GM21423 (cell line): Measurements from ENCODE around the gene UBA7.

ENCODE experiments used
- ATAC-seq: cut with Tn5 transposase; IDR thresholded peaks from one replicate; pipeline ENCODE4 v1.9.1; 2021; ENCODE audit warnings: mild to moderate bottlenecking, moderate library complexity; ENCODE audit not compliant: unreplicated experiment

UBA7 gene

DNA sequence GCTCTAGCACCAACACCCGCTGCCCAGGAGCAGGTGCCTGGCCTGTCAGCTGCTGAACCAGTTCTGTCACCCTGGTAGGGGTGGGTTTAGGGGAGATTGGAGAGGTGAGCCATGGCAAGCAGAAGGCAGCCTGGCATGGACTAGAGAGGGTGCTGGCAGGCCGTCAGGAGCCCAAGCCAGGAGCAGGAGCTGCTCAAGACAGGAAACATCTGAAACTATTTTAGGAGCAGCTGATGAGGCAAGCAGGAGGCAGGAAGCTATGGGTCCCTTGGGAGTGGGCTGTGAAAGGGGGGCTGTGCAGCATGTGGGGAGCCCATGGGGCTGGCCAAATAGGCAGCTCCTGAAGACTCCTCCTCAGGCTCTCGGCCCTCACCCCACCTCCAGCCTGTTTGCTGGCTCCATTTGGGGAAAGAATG lies 8.4 kb downstream of the UBA7 start:
- ATAC-seq = no peak

- no peak for ATAC-seq
Measured at GRCh38 chr3:49804141-49805041, 9.4 kb downstream of the UBA7 start.

- no peak for ATAC-seq
Measured at GRCh38 chr3:49803465-49804140, 10.2 kb downstream of the UBA7 start.

DNA sequence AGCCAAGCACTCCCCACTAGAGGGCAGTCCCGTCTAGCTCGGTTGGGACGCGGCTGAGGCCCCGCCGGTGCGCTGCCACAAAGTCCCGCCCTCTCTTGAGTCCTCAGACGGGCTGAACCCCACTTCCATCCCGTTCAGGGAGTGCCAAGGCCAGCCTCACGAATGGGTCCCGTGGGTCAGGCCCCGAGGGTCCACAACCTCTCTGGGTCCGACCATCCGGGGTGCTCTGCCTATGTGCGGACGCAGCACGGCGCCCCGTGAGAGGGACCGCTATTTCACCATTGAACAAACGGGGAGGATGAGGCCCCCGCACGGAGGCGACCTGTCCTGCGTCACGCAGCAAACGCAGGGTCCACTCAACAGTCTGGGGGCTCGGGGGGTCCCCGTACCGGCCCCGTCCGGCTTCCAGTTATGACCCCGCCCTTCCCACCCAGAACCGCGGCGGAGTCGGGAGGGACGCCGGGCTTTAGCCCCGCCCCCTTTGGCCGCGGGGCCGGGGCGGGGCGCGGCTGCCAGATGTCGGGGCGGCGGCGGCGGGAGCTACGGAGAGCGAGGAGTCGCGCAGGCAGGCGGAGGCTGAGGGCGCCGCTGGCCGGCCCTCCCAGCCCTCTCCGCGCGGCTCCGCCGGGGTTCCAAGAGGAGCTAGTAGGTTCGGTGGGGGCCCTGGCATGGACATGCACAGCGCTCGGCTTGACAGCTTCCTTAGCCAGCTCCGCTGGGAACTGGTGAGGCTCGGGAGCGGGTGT lies 10.9 kb downstream of the UBA7 start, which contains the start of gene INKA1:
INKA1 (plus strand) TSS at position 543 of the 746 bp plus-strand sequence; CDS start at position 675, 132 bp downstream.
- peak; percentile 51 for ATAC-seq

- ATAC-seq = no peak
Measured at GRCh38 chr3:49801160-49801559, 12.6 kb downstream of the UBA7 start.

DNA sequence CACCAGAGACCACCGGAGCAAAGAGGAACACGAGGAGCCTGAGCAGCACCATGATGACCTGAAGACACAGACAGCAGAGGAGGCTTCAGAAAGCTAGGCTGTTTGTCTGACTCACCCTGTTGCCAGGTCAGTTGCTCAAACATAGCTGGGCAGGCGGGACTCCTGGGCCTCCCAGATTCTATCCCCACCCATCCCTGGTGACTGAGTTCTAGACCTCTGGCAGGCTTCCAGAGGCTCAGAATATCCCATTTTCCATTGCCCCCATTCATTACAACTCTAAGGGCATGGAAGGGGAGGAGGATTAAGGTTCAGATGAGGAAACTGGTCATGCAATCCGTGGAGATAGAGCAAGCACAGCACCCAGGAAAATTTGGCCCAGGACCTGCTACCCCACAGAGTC lies 14.0 kb downstream of the UBA7 start, which contains the start of gene CDHR4:
CDHR4 (minus strand) TSS at position 113 of the 400 bp plus-strand sequence; CDS start at position 52, 61 bp downstream.
- no peak for ATAC-seq

- no peak for ATAC-seq
Measured at GRCh38 chr3:49799105-49799504, 14.6 kb downstream of the UBA7 start.

DNA sequence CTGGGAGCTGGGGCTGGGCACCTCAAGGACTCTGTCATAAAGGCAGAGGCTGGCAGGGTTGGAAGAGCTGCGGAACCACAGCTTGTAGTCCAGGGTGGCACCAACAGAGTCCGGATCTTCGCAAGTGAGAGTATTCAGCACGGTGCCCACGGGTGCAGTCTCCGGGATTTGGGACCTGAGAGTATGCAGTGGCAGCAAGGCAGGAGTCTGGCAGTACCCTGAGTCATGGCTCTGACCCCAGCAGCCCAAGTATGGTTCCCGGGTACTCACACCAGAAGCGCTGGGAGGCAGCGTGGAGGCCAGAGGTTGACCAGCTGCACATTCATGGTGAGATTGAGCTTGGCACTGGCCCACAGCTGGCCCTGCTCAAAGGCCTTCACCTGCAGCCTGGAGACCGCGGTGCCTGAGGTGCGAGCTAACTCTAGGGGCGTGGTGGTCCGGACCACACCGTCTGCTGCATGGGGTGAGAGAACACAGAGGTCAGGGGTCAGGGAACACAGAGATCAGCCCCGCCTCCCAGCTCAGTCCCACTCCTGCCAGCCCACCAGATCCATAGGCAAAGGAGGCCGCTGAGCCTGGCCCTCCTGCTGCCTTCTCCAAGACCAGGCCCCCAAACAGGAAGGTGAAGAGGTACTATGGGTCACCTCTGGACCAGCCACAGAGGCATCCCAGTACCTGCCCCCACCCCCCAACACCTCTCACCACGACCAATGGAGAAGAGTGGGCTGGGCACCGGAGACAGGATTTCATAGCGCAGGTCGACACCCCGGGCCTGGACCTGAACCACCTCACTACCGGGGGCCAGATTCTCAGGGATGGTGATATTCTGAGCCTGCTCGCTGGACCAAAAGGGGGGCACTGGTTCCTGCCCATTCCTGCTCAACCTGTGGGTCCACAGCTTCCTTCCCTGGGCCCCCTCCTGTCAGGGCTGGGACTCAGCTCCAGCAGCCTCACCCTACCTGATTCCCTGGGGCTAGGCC lies 18.5 kb downstream of the UBA7 start:
- ATAC-seq = no peak

DNA sequence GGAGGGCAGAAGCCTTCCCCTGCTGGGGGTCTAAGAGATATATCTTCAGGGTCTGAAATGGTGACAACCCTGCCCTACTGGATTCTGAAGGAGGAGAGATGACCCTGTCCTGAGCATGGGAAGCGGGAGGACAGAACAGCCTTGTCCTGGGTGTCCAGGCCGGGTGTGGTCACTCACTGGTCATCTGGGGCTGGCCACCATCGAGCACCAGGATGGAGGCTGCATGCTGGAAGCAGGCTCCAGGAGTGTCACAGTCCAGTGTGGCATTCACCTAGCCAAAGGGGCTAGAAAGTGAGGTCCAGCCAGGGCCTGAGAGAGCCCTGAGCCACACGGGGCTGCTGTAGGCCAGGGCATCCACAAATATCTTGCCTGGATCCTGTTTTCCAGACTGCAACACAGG lies 19.3 kb downstream of the UBA7 start:
- ATAC-seq = no peak

- no peak for ATAC-seq
Measured at GRCh38 chr3:49793486-49794085, 20.2 kb downstream of the UBA7 start.

DNA sequence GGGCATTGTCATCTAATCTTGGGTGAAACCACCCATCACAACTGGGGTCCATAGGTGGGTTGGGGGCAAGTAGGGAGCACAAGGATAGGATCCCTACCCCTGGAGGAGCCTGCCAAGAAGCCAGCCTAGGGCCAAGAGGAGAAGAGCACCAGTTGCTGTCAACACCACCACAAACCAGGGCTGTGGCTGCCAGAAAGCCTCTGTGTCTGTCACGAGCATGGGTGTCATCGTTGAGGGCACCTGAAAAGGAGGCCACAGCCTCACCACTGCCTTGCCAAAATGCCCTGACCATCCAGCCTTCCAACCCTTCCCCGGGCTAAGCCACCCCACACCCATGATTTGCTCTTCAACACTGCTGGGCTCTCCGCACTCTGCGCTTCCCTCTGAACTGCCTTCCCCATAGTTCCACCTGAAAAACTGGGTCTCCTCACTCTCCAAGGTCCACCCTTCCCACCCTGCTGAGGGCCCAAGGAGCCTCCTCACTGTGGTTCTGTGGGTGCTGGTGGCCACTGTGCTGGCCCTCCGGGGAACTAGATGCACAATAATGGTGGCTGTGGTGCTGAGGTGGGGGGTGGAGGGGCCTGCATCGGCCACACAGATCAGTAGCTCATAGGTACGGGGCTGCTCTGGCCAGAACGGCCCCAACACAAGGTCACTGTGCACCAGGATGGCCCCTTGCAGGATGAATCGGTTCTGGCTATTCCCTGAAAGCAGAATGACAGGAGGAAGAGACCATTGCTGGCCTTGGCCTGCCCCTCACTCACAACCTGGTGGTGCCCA lies 21.2 kb downstream of the UBA7 start:
- no peak for ATAC-seq

GRCh38 chr3:49791571-49791970 lies 22.2 kb downstream of the UBA7 start:
- ATAC-seq = no peak

DNA sequence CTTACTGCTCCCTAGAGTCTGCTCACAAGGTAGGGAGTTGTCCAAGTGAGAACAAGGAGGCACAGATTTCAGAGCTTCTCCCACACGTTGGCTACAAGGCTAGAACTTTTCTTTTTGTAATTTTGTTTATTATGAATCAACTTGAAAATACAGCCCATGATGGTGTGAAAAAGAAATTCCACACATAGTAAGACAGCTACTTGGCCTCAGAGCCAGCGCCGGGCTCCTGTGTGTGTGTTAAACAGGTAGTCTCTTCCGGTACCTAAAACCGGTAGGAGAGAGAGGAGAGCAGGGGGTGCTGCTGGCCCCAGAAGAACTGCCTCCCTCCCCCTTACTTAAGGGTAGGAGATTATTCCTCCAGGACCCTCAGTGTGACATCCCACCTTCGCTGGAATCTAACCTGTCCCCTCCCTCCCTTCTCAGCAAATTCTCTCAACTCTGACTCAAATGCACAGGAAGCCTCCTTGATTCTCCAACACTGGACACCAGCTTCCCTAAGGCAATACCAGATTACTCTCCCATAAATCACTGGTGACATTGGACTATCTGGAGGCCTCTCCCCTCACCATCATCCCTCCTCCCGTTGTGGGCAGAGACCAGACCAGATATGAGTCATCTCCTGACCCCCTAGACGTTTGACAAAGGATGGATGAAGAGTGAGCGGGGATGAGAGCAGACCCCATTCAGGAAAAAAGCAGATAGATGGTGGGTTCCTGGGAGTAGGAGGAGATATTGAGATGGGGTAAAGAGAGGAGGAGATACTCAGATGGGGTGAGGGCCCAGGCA lies 22.9 kb downstream of the UBA7 start:
- ATAC-seq = no peak

DNA sequence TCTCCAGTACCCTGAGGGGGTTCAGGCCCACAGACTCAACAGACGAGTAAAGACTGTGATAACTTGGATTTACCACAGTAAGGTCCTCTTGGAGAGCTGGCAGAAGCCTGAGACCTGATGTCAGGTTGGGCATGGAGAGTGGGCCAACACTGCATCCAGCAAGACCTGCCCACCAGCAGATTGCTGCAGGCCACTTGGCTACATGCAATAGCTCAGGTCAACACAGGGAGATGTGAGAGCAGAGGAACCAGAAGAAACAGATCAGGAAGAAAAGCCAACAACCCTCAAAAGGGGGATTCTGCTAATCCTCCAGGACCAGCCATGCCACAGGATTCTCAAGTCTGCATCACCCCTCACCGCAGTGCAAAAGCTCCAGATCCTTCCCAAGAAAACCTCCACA lies 25.7 kb downstream of the UBA7 start:
- no peak for ATAC-seq

DNA sequence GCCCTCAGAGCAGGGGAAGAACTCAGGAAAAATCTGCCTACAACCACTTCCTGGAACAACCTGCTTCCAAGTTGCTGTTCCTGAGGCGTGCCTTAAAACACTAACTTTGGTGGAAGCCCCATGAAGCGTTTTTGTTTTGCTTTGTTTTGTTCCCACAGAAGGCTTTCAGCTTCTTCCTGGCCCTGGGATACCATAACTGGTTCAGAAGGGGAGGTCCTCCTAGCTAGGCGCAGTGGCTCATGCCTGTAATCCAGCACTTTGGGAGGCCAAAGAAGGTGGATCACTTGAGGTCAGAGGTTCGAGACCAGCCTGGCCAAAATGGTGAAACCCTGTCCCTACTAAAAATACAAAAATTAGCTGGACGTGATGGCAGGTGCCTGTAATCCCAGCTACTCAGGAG lies 26.2 kb downstream of the UBA7 start:
- no peak for ATAC-seq

DNA sequence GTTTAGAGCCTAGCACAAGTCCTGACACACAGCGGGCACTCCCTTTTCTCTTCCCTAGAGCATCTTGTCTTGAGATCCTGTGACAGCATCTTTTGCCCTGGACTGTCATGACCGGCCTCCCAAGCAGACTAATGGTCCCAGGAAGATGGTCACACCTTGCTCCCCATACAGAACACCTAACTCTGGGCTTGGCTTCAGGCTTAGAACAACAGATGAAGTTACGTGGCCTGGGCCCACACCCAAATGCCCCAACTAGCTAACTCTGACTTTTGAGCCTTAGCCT lies 26.6 kb downstream of the UBA7 start:
- no peak for ATAC-seq

DNA sequence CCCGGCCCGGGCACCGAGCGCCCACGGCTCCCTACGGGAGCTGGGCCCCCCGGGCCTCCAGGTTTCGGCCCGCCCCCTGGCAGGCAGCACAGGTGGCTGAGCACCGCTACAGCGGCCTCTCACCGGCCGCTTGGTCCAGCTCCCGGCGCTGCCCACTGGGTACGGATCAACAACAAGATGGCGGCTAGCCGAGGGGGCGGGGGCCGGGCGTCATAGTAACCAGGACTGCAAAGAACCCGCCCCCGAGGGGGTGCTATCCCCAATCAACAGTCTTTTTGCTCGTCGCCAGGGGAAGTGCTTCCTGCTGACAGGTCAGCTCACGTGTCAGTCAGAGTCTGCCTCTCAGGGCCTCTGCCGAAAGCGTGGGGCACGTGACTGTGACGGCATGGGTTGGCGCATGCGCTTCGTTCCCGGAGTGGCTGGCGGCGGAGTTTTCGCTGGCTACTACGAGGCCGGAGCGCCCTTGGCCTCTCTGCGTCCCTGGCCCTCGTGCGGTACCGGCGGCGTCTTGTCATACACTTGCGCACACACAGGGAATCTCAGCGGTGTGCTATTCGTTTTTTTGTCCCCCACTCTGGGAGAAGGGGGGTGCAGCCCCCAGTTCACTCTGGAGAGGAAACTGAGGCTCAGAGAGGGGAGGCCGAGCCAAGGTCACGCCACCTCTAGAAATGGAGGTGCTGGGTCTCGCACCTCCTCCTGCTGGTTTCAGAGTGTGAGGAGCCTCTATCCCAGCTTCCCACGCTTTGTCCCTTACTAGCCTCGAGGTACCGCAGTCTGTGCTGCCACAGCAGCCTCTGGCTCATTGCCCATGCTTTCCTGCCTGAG lies 27.2 kb downstream of the UBA7 start, which contains the start of gene IP6K1:
IP6K1 (minus strand) TSS at position 186 of the 825 bp plus-strand sequence. CDS start 38,502 bp downstream, outside the sequence.
- peak; percentile 99 for ATAC-seq
